CD14-positive monocyte (primary cell): ENCODE results near the gene NEMF. TPM values are rescaled to one million over a fixed set of nuclear protein-coding genes. Genes with fewer than 3 reads are reported as not detected.
"Not testable (repeated sequence)": the region's sequence is repeated elsewhere in the genome, so short reads cannot be mapped to it uniquely, and the experiment has no call there.

Source experiments
- DNase-seq, 3 donors: peaks; one replicate each; pipeline ENCODE4 v3.0.0-alpha.2; 2011 to 2022
- H2AFZ ChIP-seq: 2 replicates; pipeline ENCODE4 v1.6.0; 2012; ENCODE audit warnings: mild to moderate bottlenecking, low read depth, low read length, inconsistent platforms; ENCODE audit not compliant: insufficient read depth, poor library complexity, severe bottlenecking
- H3K27ac ChIP-seq, 2 donors: 1 replicate in 1 of 2; 2 replicates in 1 of 2; pipeline ENCODE4 v1.5.1; 2012 to 2013; ENCODE audit warnings: low read length in 2 of 2, control low read depth in 1 of 2, inconsistent platforms in 1 of 2, low read depth in 1 of 2, mild to moderate bottlenecking in 1 of 2
- H3K27me3 ChIP-seq, 2 donors: one replicate each; pipeline versions ENCODE4 v1.6.0 to v1.6.1; 2011 to 2013; ENCODE audit warnings: low read length in 2 of 2; ENCODE audit not compliant: control insufficient read depth in 2 of 2, insufficient read depth in 2 of 2
- H3K36me3 ChIP-seq, 2 donors: replicated peaks in 1 of 2; 1 replicate in 1 of 2; 2 replicates in 1 of 2; pipeline versions ENCODE4 v1.5.1 to v1.6.1; 2012 to 2013; ENCODE audit warnings: low read length in 2 of 2, control low read depth in 1 of 2, inconsistent platforms in 1 of 2, mild to moderate bottlenecking in 1 of 2; ENCODE audit not compliant: insufficient read depth in 2 of 2, control insufficient read depth in 1 of 2
- H3K4me1 ChIP-seq, 2 donors: 1 replicate in 1 of 2; 2 replicates in 1 of 2; pipeline versions ENCODE4 v1.5.1 to v1.6.1; 2012 to 2013; ENCODE audit warnings: low read length in 2 of 2, control low read depth in 1 of 2, inconsistent platforms in 1 of 2, mild to moderate bottlenecking in 1 of 2, moderate library complexity in 1 of 2; ENCODE audit not compliant: insufficient read depth in 2 of 2, control insufficient read depth in 1 of 2
- H3K4me2 ChIP-seq: replicated peaks from 2 replicates; pipeline ENCODE3; 2012; ENCODE audit warnings: low read length, moderate library complexity, mild to moderate bottlenecking; ENCODE audit not compliant: poor library complexity, severe bottlenecking; ENCODE audit errors: extremely low read depth
- H3K4me3 ChIP-seq, 3 experiments: fragments of 200-600 bp in 1 of 3; sonication (generic) in 1 of 3; replicated peaks in 1 of 3; 1 replicate in 2 of 3; 2 replicates in 1 of 3; pipeline ENCODE4 v1.5.1; 2011 to 2013; ENCODE audit warnings: low read length in 3 of 3, mild to moderate bottlenecking in 3 of 3, control low read depth in 2 of 3, low read depth in 2 of 3, inconsistent platforms in 1 of 3, moderate library complexity in 1 of 3
- H3K79me2 ChIP-seq: 2 replicates; pipeline ENCODE4 v1.6.0; 2012; ENCODE audit warnings: mild to moderate bottlenecking, control low read depth, inconsistent platforms, low read length, moderate library complexity; ENCODE audit not compliant: insufficient read depth
- H3K9ac ChIP-seq: 2 replicates; pipeline ENCODE4 v1.6.0; 2017; ENCODE audit warnings: low read length, mild to moderate bottlenecking; ENCODE audit not compliant: insufficient read depth, poor library complexity, severe bottlenecking
- H3K9me3 ChIP-seq, 2 donors: replicated peaks in 1 of 2; 1 replicate in 1 of 2; 2 replicates in 1 of 2; pipeline versions ENCODE4 v1.5.1 to v1.6.1; 2012 to 2013; ENCODE audit warnings: low read length in 2 of 2, control low read depth in 1 of 2; ENCODE audit not compliant: control insufficient read depth in 1 of 2, insufficient read depth in 1 of 2
- H4K20me1 ChIP-seq: 2 replicates; pipeline ENCODE4 v1.6.0; 2012; ENCODE audit warnings: mild to moderate bottlenecking, low read length, control low read depth, moderate library complexity; ENCODE audit not compliant: insufficient read depth
- H3K27ac Mint-ChIP-seq, 7 donors: one replicate each; pipeline ENCODE4 v1.8.0; 2020; ENCODE audit warnings: mild to moderate bottlenecking in 7 of 7, mixed read lengths in 7 of 7, moderate library complexity in 6 of 7, inconsistent platforms in 2 of 7
- H3K27me3 Mint-ChIP-seq, 3 donors: one replicate each; pipeline ENCODE4 v1.8.0; 2021 to 2022; ENCODE audit warnings: low read depth in 3 of 3, mild to moderate bottlenecking in 3 of 3, mixed read lengths in 3 of 3, moderate library complexity in 3 of 3, inconsistent platforms in 1 of 3
- H3K36me3 Mint-ChIP-seq, 2 donors: one replicate each; pipeline ENCODE4 v1.8.0; 2020; ENCODE audit warnings: mixed read lengths in 2 of 2, inconsistent platforms in 1 of 2, mild to moderate bottlenecking in 1 of 2
- H3K4me1 Mint-ChIP-seq: one replicate; pipeline ENCODE4 v1.8.0; 2020; ENCODE audit warnings: mild to moderate bottlenecking, mixed read lengths
- H3K4me3 Mint-ChIP-seq, 2 donors: one replicate each; pipeline ENCODE4 v1.8.0; 2020; ENCODE audit warnings: mild to moderate bottlenecking in 2 of 2, mixed read lengths in 2 of 2, moderate library complexity in 1 of 2
- H3K9me3 Mint-ChIP-seq, 7 donors: one replicate each; pipeline ENCODE4 v1.8.0; 2020 to 2022; ENCODE audit warnings: mixed read lengths in 7 of 7, mild to moderate bottlenecking in 6 of 7, moderate library complexity in 6 of 7, inconsistent platforms in 2 of 7
- CTCF ChIP-seq: fragments of 200-600 bp; IDR thresholded peaks from one replicate; pipeline ENCODE4 v1.8.0; 2022; ENCODE audit warnings: antibody characterized with exemption, mild to moderate bottlenecking
- WGBS: methylation state at CpG from one replicate; pipeline ENCODE4 v1.1.5; 2013; ENCODE audit warnings: missing lambda C conversion rate; ENCODE audit not compliant: insufficient coverage; 5-methylcytosine and 5-hydroxymethylcytosine counted together
- intact Hi-C, 2 donors: fragments of 100-400 bp; cut with micrococcal nuclease; formaldehyde crosslinking; loops; one replicate each; pipeline versions ENCODE4 v1.15.0 to v1.15.1; 2023
- polyA plus RNA-seq, 3 donors: library from polyadenylated mRNA; depleted of rRNA in 1 of 3; unstranded in 2 of 3; stranded (reverse) in 1 of 3; fragments of 300-500 nt in 2 of 3; fragments of >200 nt in 1 of 3; fragmentation: Illumina TruSeq in 2 of 3; gene quantifications; 1 replicate in 2 of 3; 2 replicates in 1 of 3; pipeline ENCODE4 v1.2.3, GENCODE V29; 2012 to 2021

NEMF gene
- polyA plus RNA-seq, 3 donors = 18.3 to 27.6 (median 22.2) TPM

- DNase-seq = no peak
- Mint-ChIP-seq H3K27me3 (no peaks in the 10 kb centered on the region), H3K4me3 (no peak overlapping the region), H3K9me3 (no peaks in the 10 kb centered on the region), H3K27ac (no peak overlapping the region), H3K4me1 (no peaks in the 10 kb centered on the region), H3K36me3 (peaks cover 66 to 82% of the 10 kb centered on the region in 2 donors)
- H3K4me1 ChIP-seq = no peaks in the 10 kb centered on the region
- no peak overlapping the region for H3K4me2 ChIP-seq
- no peak overlapping the region for H3K9ac ChIP-seq
- intact Hi-C loops = no loop called here
- H3K36me3 ChIP-seq = peaks cover 77 to 96% of the 10 kb centered on the region in 2 donors
- no peaks in the 10 kb centered on the region for H4K20me1 ChIP-seq
- H2AFZ ChIP-seq = no peak overlapping the region
- H3K27ac ChIP-seq = no peak overlapping the region
- H3K9me3 ChIP-seq = no peaks in the 10 kb centered on the region
- no peak for TF ChIP-seq CTCF
- H3K4me3 ChIP-seq = no peak overlapping the region
- H3K79me2 ChIP-seq = no peaks in the 10 kb centered on the region
- no CpG with 5 or more reads among the region's 2 CpGs for WGBS
- no peaks in the 10 kb centered on the region for H3K27me3 ChIP-seq
Observed at GRCh38 chr14:49778421-49778820, 74.2 kb downstream of the NEMF start.

GRCh38 chr14:49774106-49774505 lies 78.5 kb downstream of the NEMF start:
- Mint-ChIP-seq H3K27ac (no peak overlapping the region), H3K9me3 (no peaks in the 10 kb centered on the region), H3K4me3 (no peak overlapping the region), H3K27me3 (peaks cover 0 to 1% (median 0%) of the 10 kb centered on the region in 3 donors), H3K36me3 (peaks cover 35 to 46% of the 10 kb centered on the region in 2 donors), H3K4me1 (peaks cover 21% of the 10 kb centered on the region)
- H3K27ac ChIP-seq = peak overlapping the region in 1 of 2 donors; percentile 41
- no CpG with 5 or more reads among the region's 1 CpG for WGBS
- H3K36me3 ChIP-seq = peaks cover 34 to 53% of the 10 kb centered on the region in 2 donors
- no peak overlapping the region for H3K4me3 ChIP-seq
- H3K4me1 ChIP-seq = peaks cover 5 to 7% of the 10 kb centered on the region in 2 donors
- H3K79me2 ChIP-seq = peaks cover 13% of the 10 kb centered on the region
- TF ChIP-seq CTCF = no peak
- no peak overlapping the region for H3K9ac ChIP-seq
- intact Hi-C loops = no loop called here
- no peaks in the 10 kb centered on the region for H3K9me3 ChIP-seq
- DNase-seq = no peak
- H2AFZ ChIP-seq = no peak overlapping the region
- H3K4me2 ChIP-seq = no peak overlapping the region
- no peaks in the 10 kb centered on the region for H3K27me3 ChIP-seq
- no peaks in the 10 kb centered on the region for H4K20me1 ChIP-seq

- intact Hi-C loops, H3K27me3 Mint-ChIP-seq, H3K9ac ChIP-seq, H3K4me2 ChIP-seq, DNase-seq, H3K9me3 ChIP-seq, H3K9me3 Mint-ChIP-seq, H4K20me1 ChIP-seq, H3K27ac ChIP-seq, H2AFZ ChIP-seq, H3K4me3 ChIP-seq, H3K4me3 Mint-ChIP-seq, H3K27me3 ChIP-seq: not testable (repeated sequence)
- Mint-ChIP-seq H3K36me3 (peaks cover 16 to 24% of the 10 kb centered on the region in 2 donors), H3K4me1 (peaks cover 33% of the 10 kb centered on the region), H3K27ac (peak overlapping the region in 2 of 7 donors; percentile 10 to 28)
- Histone ChIP-seq H3K79me2 (peaks cover 21% of the 10 kb centered on the region), H3K36me3 (peaks cover 21 to 31% of the 10 kb centered on the region in 2 donors), H3K4me1 (peaks cover 17 to 19% of the 10 kb centered on the region in 2 donors)
- 97% methylated on average over 5 of the region's 10 CpGs for WGBS
Observed at GRCh38 chr14:49771691-49772090, 80.9 kb downstream of the NEMF start.
